ENCODE data around the gene NPHP4. TPM values are rescaled to one million over a fixed set of nuclear protein-coding genes. Genes with fewer than 3 reads are reported as not detected.

The NPHP4 gene
- polyA plus RNA-seq, 2 of the 4 experiments (the other 2 are of a cell fraction) = 2.9 to 5.1 TPM

GRCh38 chr1:5918275-5918649, 74.0 kb downstream of the NPHP4 start (continued):
- TF ChIP-seq MAX (IDR thresholded peaks at IDR 0.05) (no peak), FOSL2 (IDR thresholded peaks at IDR 0.05) (no peak), FOSL2 (CRISPR knock-in tag; IDR thresholded peaks at IDR 0.05) (no peak), RCOR1 (IDR thresholded peaks at IDR 0.05; ENCODE audit: low read depth, low read length) (no peak), ZNF302 (CRISPR knock-in tag; IDR thresholded peaks at IDR 0.05) (no peak), NFE2L2 (conservative IDR thresholded peaks at IDR 0.05; ENCODE audit: low read length) (no peak), FOSB (CRISPR knock-in tag; IDR thresholded peaks at IDR 0.05) (no peak), EHF (CRISPR knock-in tag; IDR thresholded peaks at IDR 0.05) (no peak)

- ATAC-seq (no peak), DNase-seq (ENCODE audit: low read depth in 1 of 2, low spot score in 1 of 2) (no peak), FAIRE-seq (no peak)
- Histone ChIP-seq H3K4me3 (no peak overlapping the region), H3K4me1 (no peaks in the 10 kb centered on the region), H3K9me3 (no peaks in the 10 kb centered on the region), H3K4me2 (no peak overlapping the region), H3K27ac (no peak overlapping the region)
- POLR2A ChIA-PET = no interaction called here
- TF ChIP-seq TP53 (CRISPR knock-in tag; IDR thresholded peaks at IDR 0.05) = no peak
- no peak for TF ChIP-seq ESRRA (IDR thresholded peaks at IDR 0.05; ENCODE audit: borderline replicate concordance, low read length)
- TF ChIP-seq GATA3 (IDR thresholded peaks at IDR 0.05; ENCODE audit: borderline replicate concordance) = no peak
- no peak for TF ChIP-seq REST (IDR thresholded peaks at IDR 0.05)
- TF ChIP-seq EHF (CRISPR knock-in tag; IDR thresholded peaks at IDR 0.05) = no peak
- TF ChIP-seq ZSCAN20 (CRISPR knock-in tag; IDR thresholded peaks at IDR 0.05) = no peak
- no peak for TF ChIP-seq FOSB (CRISPR knock-in tag; IDR thresholded peaks at IDR 0.05)
- no peak for TF ChIP-seq CBX8 (IDR thresholded peaks at IDR 0.05)
- TF ChIP-seq ELK1 (IDR thresholded peaks at IDR 0.05; ENCODE audit: low read depth, low read length) = no peak
- TF ChIP-seq MAFK (IDR thresholded peaks at IDR 0.05; ENCODE audit: partially characterized antibody) = no peak
- no peak for TF ChIP-seq PHF8 (IDR thresholded peaks at IDR 0.05; ENCODE audit: borderline replicate concordance, low read depth)
- TF ChIP-seq HEYL (CRISPR knock-in tag; IDR thresholded peaks at IDR 0.05) = no peak
- no peak for TF ChIP-seq HMGXB4 (CRISPR knock-in tag; IDR thresholded peaks at IDR 0.05; ENCODE audit: borderline replicate concordance)
- 89% methylated on average over 12 of the region's 14 CpGs for WGBS (ENCODE audit: missing lambda C conversion rate)
- CTCF ChIA-PET = interaction anchor here (0.8 to 5.1 kb wide), 5 partner anchors 16 to 407 kb away, joined by 3 to 33 read pairs (median 4); no protein-coding TSS in a partner anchor
Measured at GRCh38 chr1:5917591-5918274, 74.5 kb downstream of the NPHP4 start.
